CD4-positive, alpha-beta T cell treated with Interleukin-1 beta for 1 hour (primary cell): Measurements from ENCODE around the gene KLHL33.

ENCODE experiments used
- DNase-seq, 2 donors: peaks; one replicate each; pipeline ENCODE4 v3.0.0-alpha.2; 2020 to 2022

The KLHL33 gene, protein sequence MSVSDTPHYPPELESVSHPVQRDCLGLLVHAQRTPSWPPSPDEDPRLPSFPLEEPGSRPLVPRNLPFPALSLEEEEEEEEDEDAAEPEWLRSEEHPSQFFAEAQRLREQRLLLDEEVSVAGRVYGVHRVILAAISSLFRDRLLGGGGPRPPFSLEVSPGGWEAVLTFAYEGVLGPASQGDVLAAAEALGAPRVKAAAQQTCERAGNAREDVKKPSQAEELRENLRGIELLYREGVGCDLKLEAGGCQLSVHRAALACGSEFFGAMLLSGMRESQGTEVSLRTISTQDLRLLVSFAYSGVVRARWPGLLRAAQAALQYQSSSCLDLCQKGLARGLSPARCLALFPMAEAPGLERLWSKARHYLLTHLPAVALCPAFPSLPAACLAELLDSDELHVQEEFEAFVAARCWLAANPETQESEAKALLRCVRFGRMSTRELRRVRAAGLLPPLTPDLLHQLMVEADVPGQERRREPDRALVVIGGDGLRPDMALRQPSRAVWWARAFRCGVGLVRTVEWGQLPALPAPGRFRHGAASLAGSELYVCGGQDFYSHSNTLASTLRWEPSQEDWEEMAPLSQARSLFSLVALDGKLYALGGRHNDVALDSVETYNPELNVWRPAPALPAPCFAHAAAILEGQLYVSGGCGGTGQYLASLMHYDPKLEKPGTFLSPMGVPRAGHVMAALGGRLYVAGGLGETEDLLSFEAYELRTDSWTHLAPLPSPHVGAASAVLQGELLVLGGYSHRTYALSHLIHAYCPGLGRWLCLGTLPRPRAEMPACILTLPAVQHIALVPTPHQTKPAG

DNA sequence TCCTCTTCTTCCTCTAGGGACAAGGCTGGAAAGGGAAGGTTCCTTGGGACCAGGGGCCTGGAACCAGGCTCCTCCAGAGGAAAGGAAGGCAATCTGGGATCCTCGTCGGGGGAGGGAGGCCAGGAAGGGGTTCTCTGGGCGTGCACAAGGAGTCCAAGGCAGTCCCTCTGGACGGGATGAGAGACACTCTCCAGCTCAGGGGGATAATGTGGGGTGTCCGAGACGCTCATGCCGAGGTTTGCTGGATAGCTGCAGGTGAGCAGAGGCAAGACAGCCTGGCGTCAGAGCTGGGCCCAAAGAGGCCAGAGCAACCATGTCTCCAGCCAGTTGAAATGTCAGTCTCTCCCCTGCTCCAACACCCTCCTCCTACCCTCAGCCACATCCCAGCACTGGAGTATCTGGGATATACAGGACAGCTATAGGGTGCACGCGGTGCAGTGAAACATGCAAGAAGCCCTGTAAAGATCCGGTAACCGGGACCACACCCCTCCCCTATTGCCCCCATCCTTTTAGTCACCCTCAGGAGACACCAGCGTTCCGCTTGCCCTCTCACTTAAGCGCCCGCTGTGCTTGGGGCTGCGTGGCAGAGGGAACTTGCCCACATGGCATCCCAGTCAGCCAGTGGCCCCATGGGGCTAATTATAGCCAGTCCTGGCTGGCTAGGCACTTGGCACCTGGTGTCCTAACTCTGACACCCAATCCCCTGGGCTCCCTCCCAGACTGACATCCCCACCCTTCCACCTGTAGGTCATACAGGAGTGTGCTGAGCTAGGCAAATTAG is at the start of gene KLHL33:
Gene KLHL33 (minus strand): TSS at position 585 of the 781 bp plus-strand sequence. CDS start 355 bp downstream, at position 230.
- no peak for DNase-seq

DNA sequence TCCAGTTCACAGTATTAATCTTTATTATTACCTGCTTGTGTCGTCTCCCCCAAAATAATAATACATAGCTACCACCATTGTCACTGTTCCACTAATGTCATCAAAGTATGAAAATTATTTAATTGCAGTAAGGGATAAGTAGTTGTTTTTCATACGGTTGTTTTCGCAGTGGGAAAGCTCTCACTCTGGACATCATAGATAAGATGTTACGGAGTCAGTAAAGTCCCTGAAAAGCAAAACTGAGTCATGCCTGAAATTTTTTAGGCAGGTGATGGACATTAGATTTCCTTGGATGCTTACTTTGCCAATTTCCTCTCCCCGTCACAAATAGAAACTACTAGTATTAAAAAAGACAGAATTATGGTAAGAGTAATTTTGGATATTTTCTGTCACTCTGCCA is 46.4 kb upstream of the KLHL33 start:
- no peak for DNase-seq

DNA sequence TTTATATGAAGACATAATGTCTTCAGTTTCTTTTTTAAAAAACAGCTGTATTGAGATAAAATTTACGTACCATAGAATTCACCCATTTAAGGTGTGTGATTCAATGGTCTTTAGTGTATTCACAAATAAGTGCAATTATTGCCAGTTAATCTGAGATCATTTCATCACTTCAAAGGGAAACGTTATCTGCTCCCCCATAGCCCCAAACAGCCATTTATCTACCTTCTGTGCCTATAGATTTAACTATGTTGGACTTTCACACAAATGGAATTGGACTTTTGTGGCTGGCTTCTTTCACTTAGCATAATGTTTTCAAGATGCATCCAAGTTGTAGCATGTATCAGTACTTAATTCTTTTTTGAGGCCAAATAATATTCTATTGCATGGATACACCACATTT is 42.9 kb upstream of the KLHL33 start:
- DNase-seq = no peak

DNA sequence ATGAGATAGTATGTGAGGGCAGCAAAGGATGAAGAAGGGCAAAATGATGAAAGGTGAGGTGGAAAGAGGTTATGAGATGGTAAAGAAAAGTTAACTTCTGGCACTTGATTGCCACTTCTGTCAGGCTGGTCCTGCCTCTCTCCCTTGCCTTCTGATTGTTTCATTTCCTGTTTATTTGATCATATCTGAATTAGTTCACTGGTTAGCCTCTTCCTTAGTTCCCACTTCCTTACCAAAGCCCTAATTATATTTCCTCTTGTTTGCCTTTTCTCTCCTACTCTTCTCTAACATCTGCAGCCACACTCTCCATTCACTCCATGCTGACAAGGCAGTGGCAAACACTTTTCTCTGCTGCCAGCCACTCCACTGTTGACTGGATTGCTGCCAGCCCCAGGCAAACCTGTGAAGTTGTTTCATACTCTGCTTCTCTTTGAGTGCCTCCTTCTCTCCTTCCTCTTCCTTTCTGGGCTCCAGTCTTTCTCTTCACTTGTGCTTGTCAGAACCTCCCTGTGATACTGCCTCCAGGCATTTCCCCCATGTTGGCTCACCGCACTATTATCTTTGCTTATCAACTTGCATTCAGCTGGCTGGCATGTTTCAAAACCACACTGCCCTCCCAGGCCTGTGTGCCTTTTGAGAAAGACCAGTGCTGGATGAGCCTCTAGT is 41.4 kb upstream of the KLHL33 start:
- DNase-seq = peak; percentile 33 to 53

DNA sequence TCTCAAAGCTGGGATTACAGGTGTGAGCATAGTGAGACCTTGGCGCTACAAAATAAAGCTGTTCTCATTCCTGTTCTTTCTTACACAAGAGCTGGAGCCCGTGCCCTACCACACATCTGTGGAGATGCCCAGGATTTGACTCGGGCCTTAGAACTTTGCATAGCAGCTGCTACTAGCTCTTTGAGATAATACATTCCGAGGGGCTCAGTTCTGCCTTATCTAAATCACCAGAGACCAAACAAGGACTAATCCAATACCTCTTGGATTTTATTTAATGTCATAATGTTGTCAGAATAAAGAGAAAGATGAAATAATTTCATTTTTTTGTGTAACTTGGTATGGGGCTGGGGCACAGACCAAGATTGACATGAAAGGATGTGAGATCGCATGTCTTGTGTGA is 40.8 kb upstream of the KLHL33 start:
- DNase-seq = no peak

DNA sequence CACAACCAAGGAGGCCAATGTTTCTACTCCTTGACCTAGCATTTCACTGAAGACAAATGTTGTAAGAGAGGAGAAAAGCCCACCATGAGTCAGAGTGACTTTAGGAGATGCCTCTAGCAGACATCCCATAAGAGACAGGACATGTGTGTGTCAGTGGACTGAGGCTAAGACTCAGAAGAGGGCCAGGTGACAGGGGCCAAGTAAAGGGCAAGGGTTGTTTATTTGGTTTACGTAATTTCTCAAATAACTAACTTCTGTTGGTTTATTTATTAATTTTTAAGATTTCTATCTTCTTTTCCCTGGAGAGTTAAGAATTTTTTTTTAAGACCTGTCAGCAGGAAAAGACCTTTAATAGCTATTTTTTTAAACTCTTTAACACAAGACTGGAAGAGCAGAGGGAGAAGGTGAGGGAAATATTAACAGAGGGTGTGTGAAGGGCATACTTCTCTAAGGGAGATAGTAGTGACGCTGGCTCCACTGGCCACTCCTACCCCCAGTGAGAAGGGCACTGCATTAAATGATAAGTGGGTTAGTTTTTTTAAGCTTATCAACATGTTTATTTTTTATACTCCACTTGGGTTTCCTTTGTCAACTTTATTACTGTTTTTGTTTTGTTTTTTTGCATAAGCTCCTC is 36.7 kb upstream of the KLHL33 start:
- DNase-seq = no peak

DNA sequence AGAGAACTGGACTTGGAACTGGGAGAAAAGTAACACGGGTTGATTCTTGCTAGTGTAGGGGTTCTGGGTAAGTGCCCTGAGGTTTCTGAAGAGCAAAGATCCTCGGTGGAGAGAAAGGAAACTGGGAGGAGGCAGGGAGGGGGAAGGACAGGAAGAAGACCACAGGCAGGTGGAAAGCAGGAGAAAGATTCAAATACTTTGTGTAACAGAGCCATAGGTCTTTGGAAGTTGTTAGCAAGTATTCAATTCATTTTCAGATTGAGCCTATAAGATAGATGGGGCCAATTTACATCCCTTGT is 34.6 kb upstream of the KLHL33 start:
- no peak for DNase-seq

DNA sequence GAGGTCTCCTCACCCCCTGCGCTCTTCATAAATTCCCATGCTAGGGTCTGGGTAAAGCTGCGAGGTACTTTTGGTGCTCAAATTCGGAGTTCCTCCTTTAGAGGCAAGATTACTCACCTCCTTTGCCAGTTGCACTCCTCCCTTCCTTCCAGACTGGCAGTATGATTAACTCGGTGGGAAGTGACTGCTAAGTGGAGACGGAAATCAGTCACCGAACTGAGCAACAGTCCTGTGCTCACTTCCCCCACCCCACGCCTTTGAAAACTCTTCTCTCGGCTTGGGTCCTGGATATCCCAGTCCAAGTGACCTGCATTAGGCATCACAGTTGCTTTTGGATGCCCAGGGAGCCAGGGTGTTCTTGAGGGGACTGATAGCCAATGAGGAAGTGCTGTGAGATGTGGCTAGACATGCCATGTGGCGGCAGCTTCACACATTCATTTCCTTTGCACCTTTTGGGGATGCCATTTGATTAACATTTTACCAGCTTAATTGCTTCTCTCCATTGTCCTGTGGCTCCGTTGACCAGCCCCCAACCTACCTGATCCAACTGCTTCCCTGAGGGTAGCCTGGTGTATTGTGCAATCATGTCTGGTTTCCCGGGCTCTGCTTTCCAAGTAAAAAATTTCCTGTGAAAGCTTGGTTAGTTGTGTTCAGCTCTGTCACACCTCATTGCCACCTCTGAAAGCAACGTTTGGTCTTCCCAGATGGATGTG is 34.1 kb upstream of the KLHL33 start:
- peak; percentile 54 to 72 for DNase-seq

DNA sequence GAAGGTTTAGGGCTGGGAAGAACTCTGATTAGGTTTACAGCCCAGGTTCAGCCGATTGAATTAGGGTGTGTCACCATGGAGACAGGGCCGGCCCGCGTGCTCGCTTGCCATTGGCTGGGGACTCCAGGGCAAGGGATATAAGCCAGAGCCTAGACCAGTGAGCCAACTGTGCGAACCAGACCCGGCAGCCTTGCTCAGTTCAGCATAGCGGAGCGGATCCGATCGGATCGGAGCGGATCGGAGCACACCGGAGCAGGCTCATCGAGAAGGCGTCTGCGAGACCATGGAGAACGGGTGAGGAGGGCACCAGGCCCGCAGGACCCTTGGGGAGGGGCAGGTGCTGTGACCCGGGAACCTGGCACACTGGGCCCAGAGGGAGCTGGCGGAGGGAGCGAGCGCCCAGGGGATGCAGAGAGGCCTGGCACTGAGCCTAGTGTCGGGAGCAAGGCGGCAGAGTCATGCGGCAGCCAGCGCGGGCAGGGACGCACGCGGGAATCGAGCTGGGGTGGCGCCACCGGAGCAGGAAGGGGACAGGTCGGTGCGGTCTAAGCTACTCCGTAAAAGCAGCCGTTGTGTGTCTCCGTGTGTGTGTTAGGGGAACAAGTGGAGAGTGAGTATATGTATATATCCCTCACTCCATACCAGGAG is 33.4 kb upstream of the KLHL33 start, which contains the start of gene PNP:
Gene PNP (plus strand): TSS at position 165 of the 648 bp plus-strand sequence. CDS start 119 bp downstream, at position 284.
- DNase-seq = peak; percentile 93 to 94

DNA sequence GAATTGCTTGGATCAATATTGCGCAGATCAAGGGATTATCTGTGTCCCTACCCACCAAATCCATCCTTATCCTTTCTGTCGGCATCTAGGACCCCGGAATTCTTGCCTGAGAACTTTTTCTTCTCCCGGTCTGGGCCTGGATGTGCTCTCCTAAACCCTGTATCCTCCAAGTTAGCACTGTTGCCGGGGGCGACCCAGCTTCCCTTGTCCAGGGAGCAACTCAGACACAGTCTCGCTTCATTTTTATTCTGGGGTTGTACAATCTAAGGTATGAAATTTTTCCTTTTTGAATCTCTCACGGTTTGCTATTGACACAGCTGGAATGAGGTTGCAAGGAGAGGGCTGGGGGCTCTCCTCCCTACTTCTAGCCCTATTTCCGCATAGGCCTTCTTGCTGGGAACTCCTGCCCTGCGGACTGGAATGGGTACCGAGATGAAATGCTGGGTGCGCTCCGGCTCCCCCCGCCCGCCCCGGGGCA is 32.8 kb upstream of the KLHL33 start:
- DNase-seq = no peak

DNA sequence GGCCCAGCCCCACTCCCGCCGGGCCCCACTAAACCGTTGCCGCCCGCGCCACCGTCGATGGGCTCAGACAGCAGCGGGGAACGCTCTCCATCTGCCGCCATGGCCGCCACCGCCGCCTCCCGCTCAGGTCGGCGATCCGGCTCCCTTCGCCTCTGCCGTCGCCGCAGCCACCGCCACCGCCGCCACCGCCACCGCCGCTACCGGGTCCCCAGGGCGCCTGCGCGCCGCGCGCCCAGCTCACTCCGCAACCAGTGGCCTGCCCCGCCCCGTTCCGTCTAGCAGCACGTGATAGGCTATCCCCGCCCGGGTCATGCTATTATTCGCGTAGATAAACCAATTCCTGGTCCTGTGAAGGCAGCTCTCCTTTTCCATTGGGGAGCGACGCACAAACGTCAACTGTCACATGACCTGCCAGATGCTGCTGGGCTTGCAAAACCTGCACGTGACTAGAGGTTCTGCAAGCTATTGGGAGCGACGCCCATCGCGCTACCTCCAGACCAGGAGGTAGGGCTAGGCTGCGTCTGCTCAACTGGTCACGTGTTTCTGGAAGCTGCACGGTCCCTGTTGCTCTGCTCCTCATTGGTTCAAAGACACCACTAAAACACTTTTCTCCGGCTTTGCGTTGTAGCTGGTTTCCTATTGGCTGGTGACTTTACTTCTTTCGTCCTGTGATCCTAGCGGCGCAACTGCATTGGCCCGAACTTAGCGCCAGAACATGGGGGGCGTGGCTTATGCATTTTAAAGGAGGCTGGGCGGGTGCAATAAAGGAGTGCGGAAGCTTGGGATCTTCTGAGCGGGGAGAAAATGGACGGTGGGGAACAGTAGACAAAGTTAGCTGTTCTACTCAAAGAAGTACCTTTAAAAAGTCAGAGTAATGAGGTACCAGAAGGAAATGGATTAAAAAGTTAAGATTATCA is 25.5 kb upstream of the KLHL33 start, which contains the start of gene PIP4P1:
Gene PIP4P1 (minus strand): TSS at position 210 of the 917 bp plus-strand sequence. CDS start 109 bp downstream, at position 101.
- peak; percentile 99 to 100 for DNase-seq

DNA sequence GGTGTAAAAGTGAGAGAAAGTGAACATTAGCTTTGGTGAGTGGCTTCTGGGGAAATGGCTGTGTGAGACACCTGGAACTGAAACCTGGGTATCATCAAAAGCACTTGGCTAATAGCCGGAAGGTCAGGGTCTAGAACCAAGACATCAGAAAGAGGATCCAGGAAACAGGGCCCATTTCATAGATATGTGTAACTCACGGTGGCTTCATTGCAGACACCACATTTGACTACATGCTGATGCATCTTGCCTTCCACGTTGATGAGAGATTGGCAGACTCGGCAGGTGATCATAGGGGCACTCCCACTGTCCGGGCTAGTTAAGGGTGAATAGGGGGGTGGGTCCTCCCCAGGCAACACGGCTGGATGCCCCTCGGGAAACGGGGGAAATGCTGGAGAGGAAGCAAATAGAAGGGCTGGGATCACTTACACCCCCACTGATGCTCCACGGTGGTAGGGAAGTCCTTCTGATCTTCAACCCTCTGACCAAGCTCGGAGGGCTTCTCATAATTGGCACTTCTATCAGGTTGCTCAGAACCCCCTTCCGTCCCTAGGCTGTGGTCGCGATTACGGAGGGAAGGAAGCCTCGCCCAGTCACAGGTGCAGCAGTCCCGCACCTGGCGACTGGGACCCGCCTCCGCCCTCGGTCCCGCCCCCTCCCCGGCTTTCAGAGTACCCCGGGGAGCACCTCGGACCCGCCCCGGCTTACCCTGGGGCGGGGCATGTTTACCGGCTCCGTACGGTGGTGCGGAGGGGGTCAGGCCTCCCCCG is 24.7 kb upstream of the KLHL33 start:
- peak; percentile 78 to 85 for DNase-seq

DNA sequence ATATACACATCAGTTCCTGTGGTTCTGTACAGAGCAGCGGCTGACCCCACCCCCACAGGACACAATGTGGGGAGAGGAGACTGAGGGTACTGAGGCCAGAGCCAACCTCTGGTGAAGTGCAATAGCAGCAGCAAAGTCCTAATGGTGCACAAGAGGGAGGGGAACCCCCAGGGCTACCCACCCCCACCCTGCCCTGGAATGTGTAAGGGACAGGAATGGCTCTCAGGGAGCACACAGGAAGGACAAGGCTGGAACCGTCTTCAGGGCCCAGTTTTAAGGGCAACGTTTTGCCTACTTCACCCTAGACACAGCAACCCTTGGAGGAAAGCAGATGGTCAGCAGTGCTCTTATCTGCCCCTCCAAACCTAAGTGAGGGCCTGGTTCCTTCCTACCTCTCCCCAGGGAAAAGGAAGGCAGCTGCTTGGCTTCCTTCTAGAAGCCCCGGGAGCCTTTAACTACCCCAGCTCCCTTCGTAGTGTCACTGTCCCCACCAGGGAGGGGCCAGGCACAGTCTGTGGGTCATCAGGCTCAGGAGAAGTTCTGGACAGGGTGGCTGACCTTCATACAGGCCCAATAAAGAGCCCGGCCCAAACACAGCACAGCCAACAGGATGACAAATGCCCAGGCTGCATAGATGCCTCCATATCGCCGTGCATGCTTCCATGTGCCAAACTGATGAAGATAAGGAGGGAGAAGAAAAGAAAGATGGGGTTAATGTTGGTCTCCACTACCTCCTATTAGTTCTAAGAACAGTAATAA is 22.2 kb upstream of the KLHL33 start:
- no peak for DNase-seq

DNA sequence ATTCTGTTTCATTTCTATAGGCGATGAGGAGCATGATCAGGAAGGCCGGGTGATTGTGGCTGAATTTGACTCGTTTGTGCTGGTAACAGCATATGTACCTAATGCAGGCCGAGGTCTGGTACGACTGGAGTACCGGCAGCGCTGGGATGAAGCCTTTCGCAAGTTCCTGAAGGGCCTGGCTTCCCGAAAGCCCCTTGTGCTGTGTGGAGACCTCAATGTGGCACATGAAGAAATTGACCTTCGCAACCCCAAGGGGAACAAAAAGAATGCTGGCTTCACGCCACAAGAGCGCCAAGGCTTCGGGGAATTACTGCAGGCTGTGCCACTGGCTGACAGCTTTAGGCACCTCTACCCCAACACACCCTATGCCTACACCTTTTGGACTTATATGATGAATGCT is 21.0 kb upstream of the KLHL33 start:
- DNase-seq = no peak

DNA sequence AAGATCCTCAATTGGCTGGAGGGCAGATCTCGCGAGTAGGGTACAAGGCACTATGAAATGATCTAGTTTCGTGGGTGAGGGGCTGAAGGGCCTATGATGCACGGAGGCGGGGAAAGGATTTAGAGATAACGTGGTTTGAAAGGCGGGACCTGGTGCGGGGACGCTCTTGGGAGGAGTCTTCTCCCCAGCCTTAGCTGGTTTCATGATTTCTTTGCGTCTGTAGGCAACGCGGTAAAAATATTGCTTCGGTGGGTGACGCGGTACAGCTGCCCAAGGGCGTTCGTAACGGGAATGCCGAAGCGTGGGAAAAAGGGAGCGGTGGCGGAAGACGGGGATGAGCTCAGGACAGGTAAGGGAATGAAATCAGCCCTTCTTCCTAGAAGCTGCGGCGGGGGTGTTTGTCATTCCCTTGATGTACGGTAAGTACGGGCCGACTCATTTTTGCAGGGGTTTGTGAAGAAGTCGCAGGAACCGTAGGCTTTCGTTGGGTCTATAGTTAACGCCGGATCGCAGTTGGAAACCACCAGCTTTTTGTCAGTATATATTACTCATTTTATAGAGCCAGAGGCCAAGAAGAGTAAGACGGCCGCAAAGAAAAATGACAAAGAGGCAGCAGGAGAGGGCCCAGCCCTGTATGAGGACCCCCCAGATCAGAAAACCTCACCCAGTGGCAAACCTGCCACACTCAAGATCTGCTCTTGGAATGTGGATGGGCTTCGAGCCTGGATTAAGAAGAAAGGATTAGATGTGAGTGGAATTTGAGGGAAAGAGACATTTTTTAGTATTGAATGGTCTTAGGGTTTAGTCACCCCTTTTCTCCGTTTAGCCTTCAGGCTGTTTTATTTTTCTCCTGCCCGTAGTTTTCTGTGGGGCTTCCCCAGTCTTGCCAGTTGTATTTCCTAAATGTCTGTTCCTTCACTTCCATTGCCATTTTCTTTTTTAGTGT is 19.7 kb upstream of the KLHL33 start:
- DNase-seq = no peak

DNA sequence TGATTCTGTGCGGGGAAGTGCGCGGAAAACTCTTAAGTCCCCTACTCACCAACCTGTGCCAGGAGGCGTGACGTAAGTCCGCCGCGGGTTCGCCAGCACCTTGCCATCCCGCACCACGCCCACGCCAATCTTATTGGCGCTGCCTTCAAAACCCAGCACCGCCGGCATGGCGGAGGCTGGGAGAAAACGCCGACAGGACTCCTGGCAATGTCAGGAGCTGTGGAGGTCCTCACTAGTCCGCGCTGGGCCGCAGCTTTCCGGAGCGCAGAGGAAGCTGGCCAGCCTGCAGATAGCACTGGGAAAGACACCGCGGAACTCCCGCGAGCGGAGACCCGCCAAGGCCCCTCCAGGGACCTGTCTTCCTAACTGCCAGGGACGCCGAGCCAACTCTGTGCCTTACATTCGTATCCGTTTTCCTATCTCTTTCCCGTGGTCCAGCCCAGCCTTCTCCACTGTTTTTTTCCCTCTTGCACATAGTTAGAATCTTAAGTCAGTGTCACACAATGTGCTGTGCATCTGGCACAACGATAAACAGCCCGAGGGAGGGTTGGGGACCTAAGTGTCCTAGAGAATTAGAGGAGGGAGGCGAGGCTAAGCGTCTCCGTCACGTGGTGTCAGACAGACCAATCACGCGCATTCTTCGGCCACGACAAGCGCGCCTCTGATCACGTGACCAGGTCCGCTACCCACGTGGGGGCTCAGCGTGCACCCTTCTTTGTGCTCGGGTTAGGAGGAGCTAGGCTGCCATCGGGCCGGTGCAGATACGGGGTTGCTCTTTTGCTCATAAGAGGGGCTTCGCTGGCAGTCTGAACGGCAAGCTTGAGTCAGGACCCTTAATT is 18.8 kb upstream of the KLHL33 start, which contains the start of the genes APEX1 and OSGEP:
Gene APEX1 (plus strand): TSS at position 711 of the 839 bp plus-strand sequence. CDS start 420 bp downstream, outside the sequence.
Gene OSGEP (minus strand): TSS at position 297 of the 839 bp plus-strand sequence. CDS start 129 bp downstream, at position 168.
- peak; percentile 98 for DNase-seq
